ENCODE results near the gene SMYD3. TPM values are rescaled to one million over a fixed set of nuclear protein-coding genes. Genes with fewer than 3 reads are reported as not detected.

Gene SMYD3
- total RNA-seq, 1 donor from 2014 or later: 23.8 TPM

- no peak for DNase-seq (ENCODE audit: low read depth)
- no peak for TF ChIP-seq CTCF (conservative IDR thresholded peaks at IDR 0.05; ENCODE audit: low read depth, low read length)
- no peak overlapping the region for H3K4me3 ChIP-seq (ENCODE audit: low read depth, low read length)
Observed at GRCh38 chr1:246219508-246220030, 287.5 kb downstream of the SMYD3 start.

- no peak for DNase-seq (ENCODE audit: low read depth)
- no peak for TF ChIP-seq CTCF (conservative IDR thresholded peaks at IDR 0.05; ENCODE audit: low read depth, low read length)
- no peak overlapping the region for H3K4me3 ChIP-seq (ENCODE audit: low read depth, low read length)
Observed at GRCh38 chr1:246218686-246219085, 288.4 kb downstream of the SMYD3 start.

- no peak overlapping the region for H3K4me3 ChIP-seq (ENCODE audit: low read depth, low read length)
- DNase-seq (ENCODE audit: low read depth): no peak
- no peak for TF ChIP-seq CTCF (conservative IDR thresholded peaks at IDR 0.05; ENCODE audit: low read depth, low read length)
Observed at GRCh38 chr1:246216906-246217305, 290.2 kb downstream of the SMYD3 start.

- no peak for DNase-seq (ENCODE audit: low read depth)
- no peak overlapping the region for H3K4me3 ChIP-seq (ENCODE audit: low read depth, low read length)
- no peak for TF ChIP-seq CTCF (conservative IDR thresholded peaks at IDR 0.05; ENCODE audit: low read depth, low read length)
Observed at GRCh38 chr1:246215510-246215903, 291.6 kb downstream of the SMYD3 start.

GRCh38 chr1:246214708-246215509 lies 292.2 kb downstream of the SMYD3 start:
- TF ChIP-seq CTCF (conservative IDR thresholded peaks at IDR 0.05; ENCODE audit: low read depth, low read length): no peak
- H3K4me3 ChIP-seq (ENCODE audit: low read depth, low read length): no peak overlapping the region
- DNase-seq (ENCODE audit: low read depth): no peak

GRCh38 chr1:246213947-246214346 lies 293.1 kb downstream of the SMYD3 start:
- no peak for TF ChIP-seq CTCF (conservative IDR thresholded peaks at IDR 0.05; ENCODE audit: low read depth, low read length)
- DNase-seq (ENCODE audit: low read depth): no peak
- H3K4me3 ChIP-seq (ENCODE audit: low read depth, low read length): no peak overlapping the region

GRCh38 chr1:246213502-246213901 lies 293.6 kb downstream of the SMYD3 start:
- DNase-seq (ENCODE audit: low read depth): no peak
- no peak for TF ChIP-seq CTCF (conservative IDR thresholded peaks at IDR 0.05; ENCODE audit: low read depth, low read length)
- H3K4me3 ChIP-seq (ENCODE audit: low read depth, low read length): no peak overlapping the region
